GM12878 (cell line): Measurements from ENCODE around the gene SIN3B. TPM values are rescaled to one million over a fixed set of nuclear protein-coding genes. Genes with fewer than 3 reads are reported as not detected.

Source experiments
- ATAC-seq: fragments of 200-7000 bp; cut with Tn5 transposase; 3 replicates; pipeline ENCODE4 v1.9.1; 2020; ENCODE audit warnings: mild to moderate bottlenecking, moderate library complexity
- BruUV-seq: library from RNA; stranded (reverse); fragments of 400-500 nt; replicated peaks from 2 replicates; lab custom pipeline; 2021; lab: Mats Ljungman, UMichigan
- CTCF ChIA-PET: fragments of 300-600 bp; sonication (Branson Sonifier 250); formaldehyde crosslinking; extraction: SDS; loops from one replicate; lab custom pipeline; 2021; ENCODE audit warnings: inconsistent platforms; lab: Yijun Ruan, JAX
- POLR2A ChIA-PET: fragments of 350-600 bp; formaldehyde crosslinking; extraction: SDS; loops from one replicate; lab custom pipeline; 2021; ENCODE audit warnings: inconsistent platforms; lab: Charles Lee
- RAD21 ChIA-PET: fragments of 300-600 bp; sonication (Branson Sonifier 250); formaldehyde crosslinking; loops from one replicate; lab custom pipeline; 2023; ENCODE audit warnings: antibody characterized with exemption; ENCODE audit not compliant: unreplicated experiment; lab: Charles Lee
- SMC1A ChIA-PET: fragments of 300-600 bp; sonication (Branson Sonifier 250); formaldehyde crosslinking; loops from one replicate; lab custom pipeline; 2023; ENCODE audit not compliant: unreplicated experiment, uncharacterized antibody; lab: Charles Lee
- DNase-seq: peaks from one replicate; pipeline ENCODE4 v3.0.0-alpha.2; 2011; ENCODE audit warnings: low read depth, low spot score
- FAIRE-seq: peaks from 3 replicates; lab custom pipeline; 2011; peaks lifted over from hg19 to GRCh38; lab: Jason Lieb, UNC
- H2AFZ ChIP-seq: 2 replicates; pipeline ENCODE4 v1.6.0; 2011; ENCODE audit warnings: low read depth, low read length, control low read depth; ENCODE audit not compliant: control insufficient read depth
- H3K27ac ChIP-seq: 2 replicates; pipeline ENCODE4 v1.5.1; 2011; ENCODE audit warnings: control low read depth; ENCODE audit not compliant: control insufficient read depth, insufficient read depth
- H3K27me3 ChIP-seq, 2 experiments: replicated peaks in 1 of 2; 2 replicates each; pipeline versions ENCODE4 v1.6.0 to v1.6.1; 2011; ENCODE audit warnings: low read length in 1 of 2; ENCODE audit not compliant: control insufficient read depth in 2 of 2, insufficient read depth in 2 of 2
- H3K36me3 ChIP-seq, 2 experiments: 2 replicates each; pipeline ENCODE4 v1.5.1; 2011; ENCODE audit warnings: low read length in 1 of 2; ENCODE audit not compliant: control insufficient read depth in 2 of 2, insufficient read depth in 2 of 2
- H3K4me1 ChIP-seq: 2 replicates; pipeline ENCODE4 v1.6.1; 2011; ENCODE audit warnings: mild to moderate bottlenecking, low read length, moderate library complexity, mixed read lengths; ENCODE audit not compliant: control insufficient read depth, insufficient read depth
- H3K4me2 ChIP-seq: 2 replicates; pipeline ENCODE4 v1.6.0; 2011; ENCODE audit warnings: control low read depth; ENCODE audit not compliant: control insufficient read depth, insufficient read depth
- H3K4me3 ChIP-seq: fragments of 200-600 bp; sonication (generic); 2 replicates; pipeline ENCODE4 v1.5.1; 2016
- H3K79me2 ChIP-seq: 2 replicates; pipeline ENCODE4 v1.6.0; 2011; ENCODE audit warnings: low read length; ENCODE audit not compliant: control insufficient read depth, insufficient read depth
- H3K9ac ChIP-seq: 2 replicates; pipeline ENCODE4 v1.8.0; 2011; ENCODE audit warnings: low read length, control low read depth, mixed read lengths; ENCODE audit not compliant: control insufficient read depth, insufficient read depth
- H3K9me3 ChIP-seq: replicated peaks from 3 replicates; pipeline ENCODE4 v1.5.1; 2011; ENCODE audit warnings: mild to moderate bottlenecking, low read length; ENCODE audit not compliant: control insufficient read depth, insufficient read depth
- H4K20me1 ChIP-seq: 2 replicates; pipeline ENCODE4 v1.6.0; 2011; ENCODE audit not compliant: control insufficient read depth, insufficient read depth
- BMI1 ChIP-seq: fragments of 450-650 bp; IDR thresholded peaks from 2 replicates; pipeline ENCODE4 v1.6.1; 2016; ENCODE audit warnings: mild to moderate bottlenecking, moderate library complexity, borderline replicate concordance
- ESRRA ChIP-seq: IDR thresholded peaks from 2 replicates; pipeline ENCODE4 v1.6.1; 2012; ENCODE audit warnings: mild to moderate bottlenecking, low read length, improper control_type of control experiment
- GATAD2B ChIP-seq: fragments of 450-650 bp; conservative IDR thresholded peaks from 2 replicates; pipeline ENCODE4 v1.6.1; 2017; ENCODE audit warnings: low read depth, mild to moderate bottlenecking, moderate library complexity
- HSF1 ChIP-seq: fragments of 150-350 bp; IDR thresholded peaks from 2 replicates; pipeline ENCODE4 v1.6.1; 2014; ENCODE audit warnings: mild to moderate bottlenecking, low read depth, low read length
- PAX5 ChIP-seq: IDR thresholded peaks from 2 replicates; pipeline ENCODE4 v1.6.1; 2011; ENCODE audit warnings: low read depth, low read length, borderline replicate concordance
- POLR2AphosphoS2 ChIP-seq: IDR thresholded peaks from 2 replicates; pipeline ENCODE4 v1.6.1; 2011; ENCODE audit warnings: low read depth, mild to moderate bottlenecking, low read length, improper control_type of control experiment, moderate library complexity
- RUNX3 ChIP-seq: IDR thresholded peaks from 2 replicates; pipeline ENCODE4 v1.6.1; 2012; ENCODE audit warnings: low read length, inconsistent platforms
- SP1 ChIP-seq: IDR thresholded peaks from one replicate; pipeline ENCODE4 v1.6.1; 2011; ENCODE audit warnings: low read depth, low read length
- WGBS: methylation state at CpG from one replicate; pipeline ENCODE4 v1.1.6; 2016; ENCODE audit warnings: low lambda C conversion rate; ENCODE audit not compliant: insufficient replicate concordance, insufficient coverage; ENCODE audit errors: missing lambda C conversion rate; 5-methylcytosine and 5-hydroxymethylcytosine counted together
- in situ Hi-C: fragments of 300-500 bp; cut with MboI; formaldehyde crosslinking; loops from 9 replicates; pipeline ENCODE4 v1.14.3; 2018; ENCODE audit warnings: mixed read lengths
- intact Hi-C: fragments of 100-400 bp; cut with micrococcal nuclease; formaldehyde crosslinking; loops from one replicate; pipeline ENCODE4 v1.14.2; 2022; ENCODE audit not compliant: unreplicated experiment
- polyA plus RNA-seq, 11 experiments: library from polyadenylated mRNA; depleted of rRNA in 4 of 11; unstranded in 6 of 11; stranded (reverse) in 5 of 11; fragments of >200 nt; fragmentation: Nextera tagmentation in 4 of 11; fragmentation: Illumina TruSeq in 1 of 11; extraction: Ambion mirVana in 4 of 11; extraction: Trizol in 1 of 11; gene quantifications; 1 replicate in 1 of 11; 2 replicates in 10 of 11; pipeline versions ENCODE4 v1.2.1 to v1.2.3, GENCODE V29; 2011 to 2016; ENCODE audit warnings: inconsistent platforms in 2 of 11, missing spikeins in 2 of 11, low read depth in 1 of 11
- total RNA-seq, 4 experiments: library from RNA; depleted of rRNA in 3 of 4; stranded (reverse); fragments of >200 nt in 3 of 4; fragmentation: Illumina TruSeq in 1 of 4; extraction: Trizol in 1 of 4; gene quantifications; 2 replicates each; pipeline versions ENCODE4 v1.2.1 to v1.2.3, GENCODE V29; 2013 to 2021
- TF ChIP-seq, protein P1 (sequence below): fragments of 450-650 bp; IDR thresholded peaks from 2 replicates; pipeline ENCODE4 v1.6.1; 2017; ENCODE audit warnings: antibody characterized with exemption, mild to moderate bottlenecking, moderate library complexity

Gene SIN3B
- total and polyA plus RNA-seq, 10 of the 15 experiments (the other 5 are each of a cell fraction or from before 2014, with no cell fraction given): 0.68 to 34.5 (median 15.8) TPM

GRCh38 chr19:16901491-16902175 lies 72.4 kb downstream of the SIN3B start:
- SMC1A ChIA-PET: no interaction called here
- intact Hi-C loops: no loop called here
- in situ Hi-C loops: loop anchor here (5.0 kb wide), 1 partner anchor 129 kb away; no protein-coding TSS in a partner anchor
- TF ChIP-seq BMI1: peak; percentile 65; the same call in 1 of the 2 replicates
- no peak for TF ChIP-seq SP1
- no peak for TF ChIP-seq ESRRA
- TF ChIP-seq PAX5: no peak
- TF ChIP-seq GATAD2B: no peak
- TF ChIP-seq POLR2AphosphoS2: no peak
- TF ChIP-seq, protein P1, sequence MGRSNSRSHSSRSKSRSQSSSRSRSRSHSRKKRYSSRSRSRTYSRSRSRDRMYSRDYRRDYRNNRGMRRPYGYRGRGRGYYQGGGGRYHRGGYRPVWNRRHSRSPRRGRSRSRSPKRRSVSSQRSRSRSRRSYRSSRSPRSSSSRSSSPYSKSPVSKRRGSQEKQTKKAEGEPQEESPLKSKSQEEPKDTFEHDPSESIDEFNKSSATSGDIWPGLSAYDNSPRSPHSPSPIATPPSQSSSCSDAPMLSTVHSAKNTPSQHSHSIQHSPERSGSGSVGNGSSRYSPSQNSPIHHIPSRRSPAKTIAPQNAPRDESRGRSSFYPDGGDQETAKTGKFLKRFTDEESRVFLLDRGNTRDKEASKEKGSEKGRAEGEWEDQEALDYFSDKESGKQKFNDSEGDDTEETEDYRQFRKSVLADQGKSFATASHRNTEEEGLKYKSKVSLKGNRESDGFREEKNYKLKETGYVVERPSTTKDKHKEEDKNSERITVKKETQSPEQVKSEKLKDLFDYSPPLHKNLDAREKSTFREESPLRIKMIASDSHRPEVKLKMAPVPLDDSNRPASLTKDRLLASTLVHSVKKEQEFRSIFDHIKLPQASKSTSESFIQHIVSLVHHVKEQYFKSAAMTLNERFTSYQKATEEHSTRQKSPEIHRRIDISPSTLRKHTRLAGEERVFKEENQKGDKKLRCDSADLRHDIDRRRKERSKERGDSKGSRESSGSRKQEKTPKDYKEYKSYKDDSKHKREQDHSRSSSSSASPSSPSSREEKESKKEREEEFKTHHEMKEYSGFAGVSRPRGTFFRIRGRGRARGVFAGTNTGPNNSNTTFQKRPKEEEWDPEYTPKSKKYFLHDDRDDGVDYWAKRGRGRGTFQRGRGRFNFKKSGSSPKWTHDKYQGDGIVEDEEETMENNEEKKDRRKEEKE: no peak
- no peak for TF ChIP-seq RUNX3
- TF ChIP-seq HSF1: no peak
- no peak overlapping the region for H3K9ac ChIP-seq
- no peak for FAIRE-seq
- H3K79me2 ChIP-seq: no peaks in the 10 kb centered on the region
- H3K4me1 ChIP-seq: peaks cover 26% of the 10 kb centered on the region
- POLR2A ChIA-PET: no interaction called here
- H3K9me3 ChIP-seq: no peaks in the 10 kb centered on the region
- H2AFZ ChIP-seq: no peak overlapping the region
- CTCF ChIA-PET: interaction anchor here (1.2 to 2.5 kb wide), 2 partner anchors 125 to 129 kb away, joined by 3 to 9 read pairs; no protein-coding TSS in a partner anchor
- no peak overlapping the region for H3K4me2 ChIP-seq
- RAD21 ChIA-PET: interaction anchor here (1.1 kb wide), 1 partner anchor 187 kb away, joined by 3 read pairs; no protein-coding TSS in a partner anchor
- no peaks in the 10 kb centered on the region for H3K36me3 ChIP-seq
- no peak for DNase-seq
- no peaks in the 10 kb centered on the region for H4K20me1 ChIP-seq
- H3K27me3 ChIP-seq: no peaks in the 10 kb centered on the region
- H3K4me3 ChIP-seq: no peak overlapping the region
- no peak for ATAC-seq
- 53% methylated on average over 19 of the region's 19 CpGs for WGBS
- no peak overlapping the region for H3K27ac ChIP-seq
- no TSS peak for BruUV-seq
